Measurements from ENCODE around the gene SH3RF2. TPM values are rescaled to one million over a fixed set of nuclear protein-coding genes. Genes with fewer than 3 reads are reported as not detected.

The SH3RF2 gene
- total RNA-seq, 6 experiments from 2014 or later: 0.43 to 1.7 (median 0.66) TPM

DNA sequence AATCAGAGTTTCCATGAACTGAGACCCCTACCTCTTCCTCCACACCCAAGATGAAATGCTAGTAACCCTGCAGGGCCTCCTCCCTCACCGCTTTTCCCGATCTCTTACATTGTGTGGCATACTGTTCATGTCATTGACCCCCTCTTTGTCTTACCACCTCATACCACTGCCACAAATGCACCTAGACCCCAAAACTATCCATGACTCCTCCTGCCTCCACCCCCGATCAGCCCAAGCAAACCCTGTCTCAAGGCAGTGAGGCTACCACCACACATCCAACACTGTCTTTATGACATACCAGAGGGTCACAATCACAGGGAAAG is 113.3 kb downstream of the SH3RF2 start:
- Mint-ChIP-seq H3K27ac (no peak overlapping the region), H3K9me3 (no peaks in the 10 kb centered on the region), H3K4me3 (no peak overlapping the region), H3K4me1 (ENCODE audit: low read depth) (peaks cover 29% of the 10 kb centered on the region), H3K27me3 (ENCODE audit: insufficient read depth) (peaks cover 6% of the 10 kb centered on the region), H3K36me3 (ENCODE audit: low read depth) (no peaks in the 10 kb centered on the region)
- no peak for DNase-seq
- TF ChIP-seq, protein P1, sequence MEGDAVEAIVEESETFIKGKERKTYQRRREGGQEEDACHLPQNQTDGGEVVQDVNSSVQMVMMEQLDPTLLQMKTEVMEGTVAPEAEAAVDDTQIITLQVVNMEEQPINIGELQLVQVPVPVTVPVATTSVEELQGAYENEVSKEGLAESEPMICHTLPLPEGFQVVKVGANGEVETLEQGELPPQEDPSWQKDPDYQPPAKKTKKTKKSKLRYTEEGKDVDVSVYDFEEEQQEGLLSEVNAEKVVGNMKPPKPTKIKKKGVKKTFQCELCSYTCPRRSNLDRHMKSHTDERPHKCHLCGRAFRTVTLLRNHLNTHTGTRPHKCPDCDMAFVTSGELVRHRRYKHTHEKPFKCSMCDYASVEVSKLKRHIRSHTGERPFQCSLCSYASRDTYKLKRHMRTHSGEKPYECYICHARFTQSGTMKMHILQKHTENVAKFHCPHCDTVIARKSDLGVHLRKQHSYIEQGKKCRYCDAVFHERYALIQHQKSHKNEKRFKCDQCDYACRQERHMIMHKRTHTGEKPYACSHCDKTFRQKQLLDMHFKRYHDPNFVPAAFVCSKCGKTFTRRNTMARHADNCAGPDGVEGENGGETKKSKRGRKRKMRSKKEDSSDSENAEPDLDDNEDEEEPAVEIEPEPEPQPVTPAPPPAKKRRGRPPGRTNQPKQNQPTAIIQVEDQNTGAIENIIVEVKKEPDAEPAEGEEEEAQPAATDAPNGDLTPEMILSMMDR (IDR thresholded peaks at IDR 0.05): peak; percentile 49

DNA sequence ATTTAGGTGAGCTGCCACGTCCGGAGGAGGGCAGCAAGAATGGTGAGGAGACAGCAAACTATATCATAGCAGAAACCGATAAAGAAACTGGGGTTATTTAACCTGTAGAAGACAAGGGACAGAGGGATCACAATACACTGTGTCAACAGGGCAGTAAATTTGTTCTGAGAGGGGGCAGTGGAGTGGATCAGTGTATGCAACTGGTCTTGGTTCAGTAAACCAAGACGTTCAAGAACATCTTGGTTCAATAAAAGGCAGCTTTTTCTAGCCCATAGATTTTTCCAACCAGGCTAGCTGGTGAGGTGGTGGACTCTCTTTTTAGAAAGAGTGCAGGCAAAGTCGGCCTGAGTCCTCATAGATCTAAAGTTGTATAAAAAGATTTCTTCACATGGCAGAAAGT is 113.7 kb downstream of the SH3RF2 start:
- DNase-seq: no peak
- TF ChIP-seq, protein P1 (IDR thresholded peaks at IDR 0.05): no peak
- Mint-ChIP-seq H3K4me3 (no peak overlapping the region), H3K4me1 (ENCODE audit: low read depth) (peaks cover 29% of the 10 kb centered on the region), H3K36me3 (ENCODE audit: low read depth) (no peaks in the 10 kb centered on the region), H3K27ac (no peak overlapping the region), H3K9me3 (no peaks in the 10 kb centered on the region), H3K27me3 (ENCODE audit: insufficient read depth) (peaks cover 6% of the 10 kb centered on the region)

DNA sequence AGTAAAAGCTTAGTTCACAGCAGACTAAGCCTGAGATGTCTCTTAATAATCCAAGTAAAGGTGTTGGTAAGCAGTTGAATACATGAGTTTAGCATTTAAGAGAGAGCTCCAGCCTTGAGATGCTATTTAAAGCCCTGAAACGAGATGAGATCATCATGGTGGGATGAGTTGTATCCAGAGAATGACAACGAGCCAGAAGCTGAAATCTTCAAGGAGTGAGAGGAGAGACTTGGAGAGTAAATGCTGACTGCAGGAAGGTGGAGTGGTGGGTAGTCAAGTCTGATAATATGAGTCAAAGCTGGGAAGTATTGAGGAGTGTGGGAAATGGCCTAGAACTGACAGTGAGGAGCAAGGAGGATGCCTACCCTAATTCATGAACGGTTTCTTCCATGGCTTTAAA is 115.3 kb downstream of the SH3RF2 start:
- peaks cover 14% of the 10 kb centered on the region for H3K27me3 Mint-ChIP-seq (ENCODE audit: insufficient read depth)
- H3K9me3 Mint-ChIP-seq: no peaks in the 10 kb centered on the region
- H3K27ac Mint-ChIP-seq: peak overlapping the region; percentile 20; the same call in 1 of the 2 replicates
- peaks cover 29% of the 10 kb centered on the region for H3K4me1 Mint-ChIP-seq (ENCODE audit: low read depth)
- peak overlapping the region; percentile 1; the same call in 1 of the 2 replicates for H3K4me3 Mint-ChIP-seq
- TF ChIP-seq, protein P1 (IDR thresholded peaks at IDR 0.05): no peak
- H3K36me3 Mint-ChIP-seq (ENCODE audit: low read depth): no peaks in the 10 kb centered on the region
- DNase-seq: peak; percentile 68

DNA sequence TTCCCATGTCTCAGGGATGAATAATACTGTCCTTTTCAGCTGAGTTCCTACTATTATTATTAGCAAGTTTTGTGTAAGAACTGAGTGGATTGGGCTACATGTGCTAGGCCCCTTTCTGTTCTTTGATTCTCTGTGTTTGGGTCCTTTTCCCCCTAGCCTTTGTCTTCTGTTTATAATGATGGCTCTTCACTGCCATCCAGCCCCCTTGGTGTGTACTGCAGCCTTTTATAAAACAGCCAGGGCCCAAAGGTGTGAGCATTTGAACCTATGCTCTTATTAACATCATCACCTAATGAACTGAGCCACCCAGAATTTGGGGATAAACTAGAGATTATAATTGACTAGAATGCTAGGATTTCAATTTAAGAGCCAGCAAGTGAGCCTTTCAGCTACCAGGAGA is 116.4 kb downstream of the SH3RF2 start:
- TF ChIP-seq, protein P1 (IDR thresholded peaks at IDR 0.05): peak; percentile 40
- H3K27ac Mint-ChIP-seq: no peak overlapping the region
- no peak overlapping the region for H3K4me3 Mint-ChIP-seq
- H3K27me3 Mint-ChIP-seq (ENCODE audit: insufficient read depth): peaks cover 14% of the 10 kb centered on the region
- no peaks in the 10 kb centered on the region for H3K36me3 Mint-ChIP-seq (ENCODE audit: low read depth)
- no peak for DNase-seq
- H3K4me1 Mint-ChIP-seq (ENCODE audit: low read depth): peaks cover 29% of the 10 kb centered on the region
- H3K9me3 Mint-ChIP-seq: no peaks in the 10 kb centered on the region

DNA sequence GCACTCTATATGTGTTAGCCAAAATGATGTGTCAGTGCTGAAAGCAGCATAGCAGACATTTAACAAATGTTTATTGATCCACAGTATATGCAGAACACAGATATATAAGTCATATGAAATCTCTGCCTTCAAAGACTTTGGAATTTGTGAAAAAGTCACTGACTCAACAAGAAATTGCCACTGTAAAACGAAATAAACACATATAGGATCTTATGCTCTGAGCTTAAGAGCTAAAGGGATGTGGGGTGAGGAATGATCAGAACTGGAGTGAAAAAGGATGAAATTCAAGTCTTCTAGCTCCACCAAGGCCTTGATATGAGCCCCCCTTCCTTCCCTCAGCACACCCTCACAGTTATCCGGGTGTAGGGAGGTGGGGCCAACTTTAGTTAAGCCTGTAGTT is 119.1 kb downstream of the SH3RF2 start:
- DNase-seq: no peak
- H3K4me3 Mint-ChIP-seq: no peak overlapping the region
- no peak overlapping the region for H3K27ac Mint-ChIP-seq
- no peaks in the 10 kb centered on the region for H3K36me3 Mint-ChIP-seq (ENCODE audit: low read depth)
- TF ChIP-seq, protein P1 (IDR thresholded peaks at IDR 0.05): no peak
- H3K27me3 Mint-ChIP-seq (ENCODE audit: insufficient read depth): peaks cover 23% of the 10 kb centered on the region
- H3K9me3 Mint-ChIP-seq: no peaks in the 10 kb centered on the region
- peaks cover 19% of the 10 kb centered on the region for H3K4me1 Mint-ChIP-seq (ENCODE audit: low read depth)

All from HFFc6 (cell line).